ENCODE measurements around the gene GLTP. TPM values are rescaled to one million over a fixed set of nuclear protein-coding genes. Genes with fewer than 3 reads are reported as not detected.
A peak's percentile ranks its signal among the peaks of the same experiment; 100 is the strongest.

The GLTP gene
- total and polyA plus RNA-seq, 12 donors: 24.5 to 73.7 (median 37.5) TPM

- Histone ChIP-seq H3K4me3 (peak overlapping the region in 1 of 4 donors; percentile 92), H3K4me1 (replicated peaks in 1 of 2) (peaks cover 11 to 24% of the 10 kb centered on the region in 2 donors), H3K9me3 (replicated peaks in 1 of 3) (no peaks in the 10 kb centered on the region), H3K27ac (no peak overlapping the region), H3K27me3 (no peaks in the 10 kb centered on the region), H3K36me3 (replicated peaks in 1 of 2) (no peaks in the 10 kb centered on the region)
- WGBS, 4 donors: 8 to 11% (median 11%) methylated on average over 9 of the region's 9 CpGs
- no peak for TF ChIP-seq CTCF (IDR thresholded peaks at IDR 0.05)
- no peak for TF ChIP-seq POLR2A (IDR thresholded peaks at IDR 0.05)
- no peak for DNase-seq
- intact Hi-C loops (cut with DNase I): loop anchor here in 1 of 2 donors (2.0 kb wide), 1 partner anchor 76 kb away; no protein-coding TSS in a partner anchor
These were observed 597 bp upstream of the GLTP start for GRCh38 chr12:109880938-109881337.

- no peaks in the 10 kb centered on the region for H3K27me3 ChIP-seq
- DNase-seq: no peak
- TF ChIP-seq POLR2A (IDR thresholded peaks at IDR 0.05) (no peak), CTCF (IDR thresholded peaks at IDR 0.05) (no peak)
- H3K4me3 ChIP-seq: peak overlapping the region in 3 of 4 donors; percentile 60 to 92 (median 83)
- H3K27ac ChIP-seq: peak overlapping the region in 3 of 5 donors; percentile 63 to 89 (median 71)
- intact Hi-C loops (cut with DNase I): loop anchor here in 1 of 2 donors (2.0 kb wide), 1 partner anchor 75 kb away; no protein-coding TSS in a partner anchor
- 8 to 13% (median 11%) methylated on average over 10 to 13 of the region's 13 CpGs for WGBS, 4 donors
- no peaks in the 10 kb centered on the region for H3K9me3 ChIP-seq (replicated peaks in 1 of 3)
- no peaks in the 10 kb centered on the region for H3K36me3 ChIP-seq (replicated peaks in 1 of 2)
- H3K4me1 ChIP-seq (replicated peaks in 1 of 2): peaks cover 11 to 31% of the 10 kb centered on the region in 2 donors
These were observed 844 bp downstream of the GLTP start for GRCh38 chr12:109879351-109880042.

- no peak overlapping the region for H3K27ac ChIP-seq
- H3K27me3 ChIP-seq: no peaks in the 10 kb centered on the region
- intact Hi-C loops (cut with DNase I): no loop called here
- no peaks in the 10 kb centered on the region for H3K9me3 ChIP-seq (replicated peaks in 1 of 3)
- H3K4me1 ChIP-seq (replicated peaks in 1 of 2): peaks cover 11 to 31% of the 10 kb centered on the region in 2 donors
- TF ChIP-seq POLR2A (IDR thresholded peaks at IDR 0.05): no peak
- no peak for TF ChIP-seq CTCF (IDR thresholded peaks at IDR 0.05)
- DNase-seq: no peak
- peak overlapping the region in 1 of 4 donors; percentile 92 for H3K4me3 ChIP-seq
- 67 to 84% (median 73%) methylated on average over 7 of the region's 7 CpGs for WGBS, 4 donors
- H3K36me3 ChIP-seq (replicated peaks in 1 of 2): no peaks in the 10 kb centered on the region
These were observed 1.6 kb downstream of the GLTP start for GRCh38 chr12:109878749-109879148.

- H3K4me1 ChIP-seq (replicated peaks in 1 of 2): peaks cover 11 to 31% of the 10 kb centered on the region in 2 donors
- intact Hi-C loops (cut with DNase I): no loop called here
- WGBS, 4 donors: 82 to 89% (median 85%) methylated on average over 3 of the region's 3 CpGs
- no peak overlapping the region for H3K27ac ChIP-seq
- H3K9me3 ChIP-seq (replicated peaks in 1 of 3): no peaks in the 10 kb centered on the region
- TF ChIP-seq CTCF (IDR thresholded peaks at IDR 0.05) (no peak), POLR2A (IDR thresholded peaks at IDR 0.05) (no peak)
- DNase-seq: no peak
- H3K4me3 ChIP-seq: no peak overlapping the region
- H3K36me3 ChIP-seq (replicated peaks in 1 of 2): no peaks in the 10 kb centered on the region
- no peaks in the 10 kb centered on the region for H3K27me3 ChIP-seq
These were observed 2.1 kb downstream of the GLTP start for GRCh38 chr12:109878247-109878625.

All from adrenal gland (tissue), 12 donors.